ENCODE data around the gene SRSF3.

DNA sequence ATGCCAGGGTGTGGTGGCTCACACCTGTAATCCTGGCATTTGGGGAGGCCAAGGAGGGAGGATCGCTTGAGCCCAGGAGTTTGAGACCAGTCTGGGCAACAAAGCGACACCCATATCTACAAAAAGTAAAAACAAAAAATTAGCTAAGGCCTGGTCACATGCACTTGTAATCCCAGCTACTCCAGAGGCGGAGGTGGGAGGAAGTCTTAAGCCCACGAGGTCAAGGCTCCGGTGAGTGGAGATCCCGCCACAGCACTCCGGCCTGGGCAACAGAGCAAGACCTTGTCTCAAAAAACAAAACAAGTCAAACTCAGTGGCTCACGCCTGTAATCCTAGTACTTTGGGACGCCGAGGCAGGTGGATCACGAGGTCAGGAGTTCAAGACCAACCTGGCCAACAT, 35.6 kb downstream of the SRSF3 start:
- TF ChIP-seq, protein P1, sequence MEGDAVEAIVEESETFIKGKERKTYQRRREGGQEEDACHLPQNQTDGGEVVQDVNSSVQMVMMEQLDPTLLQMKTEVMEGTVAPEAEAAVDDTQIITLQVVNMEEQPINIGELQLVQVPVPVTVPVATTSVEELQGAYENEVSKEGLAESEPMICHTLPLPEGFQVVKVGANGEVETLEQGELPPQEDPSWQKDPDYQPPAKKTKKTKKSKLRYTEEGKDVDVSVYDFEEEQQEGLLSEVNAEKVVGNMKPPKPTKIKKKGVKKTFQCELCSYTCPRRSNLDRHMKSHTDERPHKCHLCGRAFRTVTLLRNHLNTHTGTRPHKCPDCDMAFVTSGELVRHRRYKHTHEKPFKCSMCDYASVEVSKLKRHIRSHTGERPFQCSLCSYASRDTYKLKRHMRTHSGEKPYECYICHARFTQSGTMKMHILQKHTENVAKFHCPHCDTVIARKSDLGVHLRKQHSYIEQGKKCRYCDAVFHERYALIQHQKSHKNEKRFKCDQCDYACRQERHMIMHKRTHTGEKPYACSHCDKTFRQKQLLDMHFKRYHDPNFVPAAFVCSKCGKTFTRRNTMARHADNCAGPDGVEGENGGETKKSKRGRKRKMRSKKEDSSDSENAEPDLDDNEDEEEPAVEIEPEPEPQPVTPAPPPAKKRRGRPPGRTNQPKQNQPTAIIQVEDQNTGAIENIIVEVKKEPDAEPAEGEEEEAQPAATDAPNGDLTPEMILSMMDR (IDR thresholded peaks at IDR 0.05): no peak
- TF ChIP-seq EZH2 (IDR thresholded peaks at IDR 0.05; ENCODE audit: borderline replicate concordance, insufficient read depth, low read depth, low read length, poor library complexity, severe bottlenecking): no peak

All from B cell (primary cell).